DMS153 (cell line): ENCODE results near the gene CPAMD8.
A peak's percentile ranks its signal among the peaks of the same experiment; 100 is the strongest.
"Not testable (repeated sequence)": the region's sequence is repeated elsewhere in the genome, so short reads cannot be mapped to it uniquely, and the experiment has no call there.

Source experiments
- DNase-seq: peaks from one replicate; lab custom pipeline; 2025; lab: John Stamatoyannopoulos, UW

The CPAMD8 gene

GRCh38 chr19:16891696-16892382, 134.8 kb downstream of the CPAMD8 start:
- DNase-seq, result no peak

GRCh38 chr19:16890461-16891184, 136.0 kb downstream of the CPAMD8 start:
- DNase-seq, result no peak

- no peak for DNase-seq
Observed at GRCh38 chr19:16889883-16890460, 136.6 kb downstream of the CPAMD8 start.

GRCh38 chr19:16889366-16889882, 137.2 kb downstream of the CPAMD8 start:
- DNase-seq, result no peak

- DNase-seq, result peak; percentile 56
Observed at GRCh38 chr19:16888629-16889365, 137.8 kb downstream of the CPAMD8 start, which contains the start of gene F2RL3. F2RL3 (plus strand) TSS chr19:16888999; CDS start chr19:16889190, 191 bp downstream.

GRCh38 chr19:16887353-16888265, 139.0 kb downstream of the CPAMD8 start:
- no peak for DNase-seq

GRCh38 chr19:16886305-16886880, 140.2 kb downstream of the CPAMD8 start:
- DNase-seq, result no peak

- no peak for DNase-seq
Observed at GRCh38 chr19:16885166-16885565, 141.4 kb downstream of the CPAMD8 start.

GRCh38 chr19:16883522-16883921, 143.1 kb downstream of the CPAMD8 start:
- no peak for DNase-seq

- no peak for DNase-seq
Observed at GRCh38 chr19:16882146-16882545, 144.5 kb downstream of the CPAMD8 start.

GRCh38 chr19:16880884-16881554, 145.6 kb downstream of the CPAMD8 start:
- no peak for DNase-seq

GRCh38 chr19:16878181-16878965, 148.2 kb downstream of the CPAMD8 start:
- no peak for DNase-seq

- no peak for DNase-seq
Observed at GRCh38 chr19:16877581-16877980, 149.0 kb downstream of the CPAMD8 start.

GRCh38 chr19:16876904-16877361, 149.7 kb downstream of the CPAMD8 start:
- no peak for DNase-seq

- no peak for DNase-seq
Observed at GRCh38 chr19:16875584-16876555, 150.7 kb downstream of the CPAMD8 start.

GRCh38 chr19:16874978-16875299, 151.7 kb downstream of the CPAMD8 start:
- not testable (repeated sequence) for DNase-seq

- no peak for DNase-seq
Observed at GRCh38 chr19:16874250-16874977, 152.2 kb downstream of the CPAMD8 start.
